IMR-90 (cell line): Measurements from ENCODE around the gene TAOK1. TPM values are rescaled to one million over a fixed set of nuclear protein-coding genes. Genes with fewer than 3 reads are reported as not detected.

Source experiments
- ATAC-seq: fragments of 200-7000 bp; cut with Tn5 transposase; 2 replicates; pipeline ENCODE4 v1.9.1; 2020; ENCODE audit warnings: low read depth, mild to moderate bottlenecking, moderate library complexity
- BruUV-seq: library from RNA; stranded (reverse); fragments of 400-500 nt; replicated peaks from 2 replicates; lab custom pipeline; 2021; lab: Mats Ljungman, UMichigan
- CTCF ChIA-PET: fragments of 300-600 bp; formaldehyde crosslinking; extraction: SDS; loops from one replicate; lab custom pipeline; 2021; ENCODE audit warnings: antibody characterized with exemption; lab: Yijun Ruan, JAX
- POLR2A ChIA-PET: fragments of 300-600 bp; sonication (Branson Sonifier 250); formaldehyde crosslinking; loops from one replicate; lab custom pipeline; 2022; ENCODE audit warnings: antibody characterized with exemption; ENCODE audit not compliant: unreplicated experiment; lab: Charles Lee
- DNase-seq: peaks from one replicate; pipeline ENCODE4 v3.0.0; 2013
- H2AFZ ChIP-seq: replicated peaks from 2 replicates; pipeline ENCODE3; 2013; ENCODE audit warnings: low read length, mild to moderate bottlenecking; ENCODE audit not compliant: poor library complexity
- H2AK5ac ChIP-seq: 2 replicates; pipeline ENCODE4 v1.6.1; 2013; ENCODE audit warnings: low read depth, low read length, inconsistent platforms
- H2AK9ac ChIP-seq: replicated peaks from 2 replicates; pipeline ENCODE3; 2013; ENCODE audit warnings: mild to moderate bottlenecking, low read depth, low read length, moderate library complexity; ENCODE audit not compliant: poor library complexity
- H2BK120ac ChIP-seq: 2 replicates; pipeline ENCODE4 v1.6.1; 2013; ENCODE audit warnings: low read depth, low read length, inconsistent platforms
- H2BK15ac ChIP-seq: 3 replicates; pipeline ENCODE4 v1.6.1; 2013; ENCODE audit warnings: low read depth, low read length, inconsistent platforms
- H2BK20ac ChIP-seq: 2 replicates; pipeline ENCODE4 v1.6.1; 2013; ENCODE audit warnings: low read depth, mild to moderate bottlenecking, inconsistent platforms, low read length, moderate library complexity
- H2BK5ac ChIP-seq: 2 replicates; pipeline ENCODE4 v1.6.1; 2013; ENCODE audit warnings: mild to moderate bottlenecking, low read depth, low read length, inconsistent platforms; ENCODE audit not compliant: poor library complexity, severe bottlenecking
- H3K14ac ChIP-seq: replicated peaks from 2 replicates; pipeline ENCODE4 v1.6.1; 2013; ENCODE audit warnings: low read depth, low read length, inconsistent platforms
- H3K18ac ChIP-seq: 2 replicates; pipeline ENCODE4 v1.6.1; 2013; ENCODE audit warnings: low read depth, low read length, control low read depth
- H3K23ac ChIP-seq: 2 replicates; pipeline ENCODE4 v1.6.1; 2013; ENCODE audit warnings: low read depth, low read length, inconsistent platforms
- H3K27ac ChIP-seq: 2 replicates; pipeline ENCODE4 v1.5.1; 2013; ENCODE audit warnings: mild to moderate bottlenecking, control low read depth, low read length; ENCODE audit not compliant: insufficient read depth
- H3K27me3 ChIP-seq: 2 replicates; pipeline ENCODE4 v1.6.1; 2013; ENCODE audit warnings: low read length; ENCODE audit not compliant: control insufficient read depth, insufficient read depth
- H3K36me3 ChIP-seq: 2 replicates; pipeline ENCODE4 v1.6.1; 2013; ENCODE audit warnings: low read length, mixed read lengths; ENCODE audit not compliant: control insufficient read depth, insufficient read depth
- H3K4ac ChIP-seq: 2 replicates; pipeline ENCODE4 v1.6.1; 2013; ENCODE audit warnings: low read depth, low read length, inconsistent platforms
- H3K4me1 ChIP-seq: 2 replicates; pipeline ENCODE4 v1.6.1; 2013; ENCODE audit warnings: low read length, mixed read lengths; ENCODE audit not compliant: control insufficient read depth, insufficient read depth
- H3K4me2 ChIP-seq: 2 replicates; pipeline ENCODE4 v1.6.1; 2013; ENCODE audit warnings: low read depth, mild to moderate bottlenecking, control low read depth, low read length, moderate library complexity
- H3K4me3 ChIP-seq: 2 replicates; pipeline ENCODE4 v1.5.1; 2013; ENCODE audit warnings: low read depth, mild to moderate bottlenecking, control low read depth, low read length, moderate library complexity; ENCODE audit not compliant: insufficient read depth
- H3K56ac ChIP-seq: 2 replicates; pipeline ENCODE4 v1.6.1; 2013; ENCODE audit warnings: low read length, inconsistent platforms; ENCODE audit not compliant: insufficient read depth; ENCODE audit errors: extremely low read depth
- H3K79me1 ChIP-seq, 2 experiments: 2 replicates each; pipeline ENCODE4 v1.6.1; 2013; ENCODE audit warnings: low read length in 2 of 2, inconsistent platforms in 1 of 2, low read depth in 1 of 2
- H3K9ac ChIP-seq: 2 replicates; pipeline ENCODE4 v1.6.1; 2013; ENCODE audit warnings: low read depth, low read length, control low read depth
- H3K9me1 ChIP-seq: 2 replicates; pipeline ENCODE4 v1.6.1; 2013; ENCODE audit warnings: low read length, inconsistent platforms; ENCODE audit not compliant: insufficient read depth
- H3K9me3 ChIP-seq: 2 replicates; pipeline ENCODE4 v1.6.1; 2013; ENCODE audit warnings: low read length; ENCODE audit not compliant: control insufficient read depth, insufficient read depth
- H4K20me1 ChIP-seq: 2 replicates; pipeline ENCODE4 v1.6.1; 2013; ENCODE audit warnings: low read length, inconsistent platforms; ENCODE audit not compliant: insufficient read depth
- H4K5ac ChIP-seq: 2 replicates; pipeline ENCODE4 v1.6.1; 2013; ENCODE audit warnings: mild to moderate bottlenecking, low read depth, low read length, control low read depth
- H4K8ac ChIP-seq, 2 experiments: 2 replicates each; pipeline ENCODE4 v1.6.1; 2013; ENCODE audit warnings: low read depth in 2 of 2, low read length in 2 of 2, control low read depth in 1 of 2, inconsistent platforms in 1 of 2
- H4K91ac ChIP-seq: 2 replicates; pipeline ENCODE4 v1.6.1; 2013; ENCODE audit warnings: low read depth, low read length, inconsistent platforms; ENCODE audit not compliant: insufficient read depth
- BHLHE40 ChIP-seq: fragments of 150-350 bp; IDR thresholded peaks from 2 replicates; pipeline ENCODE4 v1.6.1; 2016; ENCODE audit warnings: mild to moderate bottlenecking, low read depth, low read length
- CEBPB ChIP-seq: IDR thresholded peaks from 2 replicates; pipeline ENCODE4 v1.6.1; 2012; ENCODE audit warnings: low read depth, low read length, improper control_type of control experiment
- CHD1 ChIP-seq: IDR thresholded peaks from 2 replicates; pipeline ENCODE4 v1.6.1; 2012; ENCODE audit warnings: low read depth, low read length, improper control_type of control experiment
- FOS ChIP-seq: fragments of 150-350 bp; IDR thresholded peaks from 2 replicates; pipeline ENCODE4 v1.6.1; 2016; ENCODE audit warnings: low read depth, low read length
- MAFK ChIP-seq: IDR thresholded peaks from 2 replicates; pipeline ENCODE4 v1.6.1; 2012; ENCODE audit warnings: low read depth, low read length, improper control_type of control experiment
- MAZ ChIP-seq: IDR thresholded peaks from 2 replicates; pipeline ENCODE4 v1.6.1; 2012; ENCODE audit warnings: low read depth, mild to moderate bottlenecking, low read length, improper control_type of control experiment, moderate library complexity, borderline replicate concordance
- MXI1 ChIP-seq: IDR thresholded peaks from 2 replicates; pipeline ENCODE4 v1.6.1; 2012; ENCODE audit warnings: low read depth, mild to moderate bottlenecking, low read length, moderate library complexity, borderline replicate concordance
- NFE2L2 ChIP-seq: fragments of 150-350 bp; IDR thresholded peaks from 2 replicates; pipeline ENCODE4 v1.6.1; 2016; ENCODE audit warnings: low read depth, mild to moderate bottlenecking, low read length
- POLR2A ChIP-seq: IDR thresholded peaks from 2 replicates; pipeline ENCODE4 v1.6.1; 2012; ENCODE audit warnings: mild to moderate bottlenecking, low read depth, low read length
- RAD21 ChIP-seq: IDR thresholded peaks from 2 replicates; pipeline ENCODE4 v1.6.1; 2012; ENCODE audit warnings: low read length, improper control_type of control experiment
- RCOR1 ChIP-seq: IDR thresholded peaks from 2 replicates; pipeline ENCODE4 v1.6.1; 2012; ENCODE audit warnings: mild to moderate bottlenecking, low read length, improper control_type of control experiment; ENCODE audit not compliant: insufficient replicate concordance
- RFX5 ChIP-seq: IDR thresholded peaks from 2 replicates; pipeline ENCODE4 v1.8.0; 2012; ENCODE audit warnings: low read depth, mild to moderate bottlenecking, low read length, moderate library complexity
- SMC3 ChIP-seq: fragments of 150-350 bp; IDR thresholded peaks from 2 replicates; pipeline ENCODE4 v1.6.1; 2016; ENCODE audit warnings: low read depth, mild to moderate bottlenecking, antibody characterized with exemption, low read length, moderate library complexity
- WGBS, 2 experiments: methylation state at CpG; one replicate each; pipeline versions ENCODE4 v1.1.5 to v1.1.7; 2013; ENCODE audit warnings: missing lambda C conversion rate in 2 of 2; ENCODE audit not compliant: insufficient read length in 1 of 2; ENCODE audit errors: extremely low coverage in 2 of 2; 5-methylcytosine and 5-hydroxymethylcytosine counted together
- dilution Hi-C: fragments of 300-500 bp; cut with HindIII; formaldehyde crosslinking; loops from one replicate; pipeline ENCODE4 v1.14.3; 2018; ENCODE audit warnings: low sequenced_read_pairs; ENCODE audit not compliant: unreplicated experiment
- in situ Hi-C: fragments of 300-500 bp; cut with MboI; formaldehyde crosslinking; loops from 3 replicates; pipeline ENCODE4 v1.14.3; 2019; ENCODE audit warnings: low sequenced_read_pairs, inconsistent platforms, mixed read lengths
- intact Hi-C: fragments of 100-400 bp; cut with micrococcal nuclease; formaldehyde crosslinking; loops from 2 replicates; pipeline ENCODE4 v1.10.0; 2022
- polyA plus RNA-seq, 3 experiments: library from polyadenylated mRNA; depleted of rRNA; stranded (reverse); fragments of >200 nt; gene quantifications; 2 replicates each; pipeline ENCODE4 v1.2.3, GENCODE V29; 2012; ENCODE audit warnings: low replicate concordance in 1 of 3
- total RNA-seq: library from RNA; depleted of rRNA; stranded (reverse); fragments of >200 nt; gene quantifications from 2 replicates; pipeline ENCODE4 v1.2.3, GENCODE V29; 2012
- TF ChIP-seq, protein P1 (sequence below): fragments of 150-350 bp; IDR thresholded peaks from 2 replicates; pipeline ENCODE4 v1.6.1; 2017; ENCODE audit warnings: mild to moderate bottlenecking, antibody characterized with exemption, low read length, low read depth
- TF ChIP-seq, protein P2 (sequence below): fragments of 150-350 bp; IDR thresholded peaks from 2 replicates; pipeline ENCODE4 v1.6.1; 2016; ENCODE audit warnings: low read depth, mild to moderate bottlenecking, low read length, moderate library complexity, borderline replicate concordance
- TF ChIP-seq, protein P3 (sequence below): conservative IDR thresholded peaks from 2 replicates; pipeline ENCODE4 v1.5.1; 2012; ENCODE audit warnings: mild to moderate bottlenecking, low read depth, low read length, improper control_type of control experiment

TAOK1 gene
- total and polyA plus RNA-seq, 2 of the 4 experiments (the other 2 are of a cell fraction), result 9.8 to 91.8 TPM

DNA sequence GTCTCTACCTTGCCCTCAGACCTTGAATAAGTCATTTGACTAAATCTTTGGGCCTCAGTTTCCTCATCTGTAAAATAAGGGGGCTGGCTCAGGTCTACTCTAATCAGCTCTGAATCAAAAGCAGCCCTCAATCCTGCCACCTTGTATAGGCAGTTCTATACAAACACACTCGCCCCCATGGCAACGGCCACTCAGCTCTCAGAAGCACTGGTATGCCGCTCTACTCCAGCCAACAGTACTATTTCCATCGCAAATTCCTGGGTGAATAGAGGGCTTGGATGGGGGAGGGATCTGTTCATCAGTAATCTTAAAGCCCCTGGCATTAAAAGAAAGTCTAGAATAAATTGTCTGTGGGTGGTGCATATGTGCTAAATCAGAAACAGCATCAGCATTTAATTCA, 21.2 kb upstream of the TAOK1 start:
- intact Hi-C loops, result loop anchor here (1.0 to 5.0 kb wide), 2 partner anchors 199 to 222 kb away; partner anchors contain the start of gene TP53I13
- in situ Hi-C loops, result no loop called here

More for the DNA sequence above, 21.2 kb upstream of the TAOK1 start:
- Histone ChIP-seq H3K23ac (no peak overlapping the region), H4K91ac (no peak overlapping the region), H3K4me1 (no peaks in the 10 kb centered on the region), H3K14ac (no peak overlapping the region), H4K8ac (no peak overlapping the region), H4K5ac (no peak overlapping the region), H2AFZ (no peak overlapping the region), H2BK20ac (no peak overlapping the region), H2BK15ac (no peak overlapping the region), H3K9me1 (no peaks in the 10 kb centered on the region), H3K18ac (no peak overlapping the region), H3K4me2 (no peak overlapping the region), H3K27ac (no peak overlapping the region), H2AK5ac (no peak overlapping the region), H2BK120ac (no peak overlapping the region), H3K4me3 (no peak overlapping the region), H4K20me1 (no peaks in the 10 kb centered on the region), H3K56ac (no peak overlapping the region), H3K27me3 (no peaks in the 10 kb centered on the region), H2AK9ac (no peak overlapping the region), H3K36me3 (no peaks in the 10 kb centered on the region), H2BK5ac (no peak overlapping the region), H3K79me1 (no peaks in the 10 kb centered on the region), H3K4ac (no peak overlapping the region), H3K9ac (no peak overlapping the region), H3K9me3 (no peaks in the 10 kb centered on the region)
- ATAC-seq (peak; percentile 30; the same call in 1 of the 2 replicates), DNase-seq (peak; percentile 40)
- no TSS peak for BruUV-seq
- dilution Hi-C loops, result no loop called here
- no peak for TF ChIP-seq CEBPB
- no peak for TF ChIP-seq MXI1
- TF ChIP-seq RAD21, result no peak
- TF ChIP-seq RFX5, result no peak
- TF ChIP-seq BHLHE40, result no peak
- no peak for TF ChIP-seq SMC3
- TF ChIP-seq, protein P1, sequence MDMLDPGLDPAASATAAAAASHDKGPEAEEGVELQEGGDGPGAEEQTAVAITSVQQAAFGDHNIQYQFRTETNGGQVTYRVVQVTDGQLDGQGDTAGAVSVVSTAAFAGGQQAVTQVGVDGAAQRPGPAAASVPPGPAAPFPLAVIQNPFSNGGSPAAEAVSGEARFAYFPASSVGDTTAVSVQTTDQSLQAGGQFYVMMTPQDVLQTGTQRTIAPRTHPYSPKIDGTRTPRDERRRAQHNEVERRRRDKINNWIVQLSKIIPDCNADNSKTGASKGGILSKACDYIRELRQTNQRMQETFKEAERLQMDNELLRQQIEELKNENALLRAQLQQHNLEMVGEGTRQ, result no peak
- TF ChIP-seq FOS, result no peak
- no peak for TF ChIP-seq RCOR1
- no peak for TF ChIP-seq POLR2A
- no peak for TF ChIP-seq MAZ
- no peak for TF ChIP-seq NFE2L2
- no peak for TF ChIP-seq MAFK
- TF ChIP-seq, protein P2, sequence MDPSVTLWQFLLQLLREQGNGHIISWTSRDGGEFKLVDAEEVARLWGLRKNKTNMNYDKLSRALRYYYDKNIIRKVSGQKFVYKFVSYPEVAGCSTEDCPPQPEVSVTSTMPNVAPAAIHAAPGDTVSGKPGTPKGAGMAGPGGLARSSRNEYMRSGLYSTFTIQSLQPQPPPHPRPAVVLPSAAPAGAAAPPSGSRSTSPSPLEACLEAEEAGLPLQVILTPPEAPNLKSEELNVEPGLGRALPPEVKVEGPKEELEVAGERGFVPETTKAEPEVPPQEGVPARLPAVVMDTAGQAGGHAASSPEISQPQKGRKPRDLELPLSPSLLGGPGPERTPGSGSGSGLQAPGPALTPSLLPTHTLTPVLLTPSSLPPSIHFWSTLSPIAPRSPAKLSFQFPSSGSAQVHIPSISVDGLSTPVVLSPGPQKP, result no peak
- TF ChIP-seq, protein P3, sequence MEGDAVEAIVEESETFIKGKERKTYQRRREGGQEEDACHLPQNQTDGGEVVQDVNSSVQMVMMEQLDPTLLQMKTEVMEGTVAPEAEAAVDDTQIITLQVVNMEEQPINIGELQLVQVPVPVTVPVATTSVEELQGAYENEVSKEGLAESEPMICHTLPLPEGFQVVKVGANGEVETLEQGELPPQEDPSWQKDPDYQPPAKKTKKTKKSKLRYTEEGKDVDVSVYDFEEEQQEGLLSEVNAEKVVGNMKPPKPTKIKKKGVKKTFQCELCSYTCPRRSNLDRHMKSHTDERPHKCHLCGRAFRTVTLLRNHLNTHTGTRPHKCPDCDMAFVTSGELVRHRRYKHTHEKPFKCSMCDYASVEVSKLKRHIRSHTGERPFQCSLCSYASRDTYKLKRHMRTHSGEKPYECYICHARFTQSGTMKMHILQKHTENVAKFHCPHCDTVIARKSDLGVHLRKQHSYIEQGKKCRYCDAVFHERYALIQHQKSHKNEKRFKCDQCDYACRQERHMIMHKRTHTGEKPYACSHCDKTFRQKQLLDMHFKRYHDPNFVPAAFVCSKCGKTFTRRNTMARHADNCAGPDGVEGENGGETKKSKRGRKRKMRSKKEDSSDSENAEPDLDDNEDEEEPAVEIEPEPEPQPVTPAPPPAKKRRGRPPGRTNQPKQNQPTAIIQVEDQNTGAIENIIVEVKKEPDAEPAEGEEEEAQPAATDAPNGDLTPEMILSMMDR, result no peak
- TF ChIP-seq CHD1, result no peak
- ChIA-PET POLR2A (no interaction called here), CTCF (interaction anchor here (1.0 to 2.1 kb wide), 13 partner anchors 8 to 223 kb away, joined by 3 to 13 read pairs (median 5); no protein-coding TSS in a partner anchor)
- no CpG with 5 or more reads among the region's 4 CpGs for WGBS, 2 experiments
